ENCODE measurements around the gene OTX2.

- TF ChIP-seq CTCF (IDR thresholded peaks at IDR 0.05), result no peak
- no peak for TF ChIP-seq POLR2AphosphoS5 (IDR thresholded peaks at IDR 0.05)
Measured at GRCh38 chr14:56821177-56821576, 10.9 kb upstream of the OTX2 start.

Measured in transverse colon (tissue), 4 donors.